GM18861 (cell line): ENCODE results near the gene CAMK1.
A peak's percentile ranks its signal among the peaks of the same experiment; 100 is the strongest.

Source experiments
- ATAC-seq: cut with Tn5 transposase; IDR thresholded peaks from one replicate; pipeline ENCODE4 v1.9.1; 2021; ENCODE audit not compliant: unreplicated experiment

CAMK1 gene

DNA sequence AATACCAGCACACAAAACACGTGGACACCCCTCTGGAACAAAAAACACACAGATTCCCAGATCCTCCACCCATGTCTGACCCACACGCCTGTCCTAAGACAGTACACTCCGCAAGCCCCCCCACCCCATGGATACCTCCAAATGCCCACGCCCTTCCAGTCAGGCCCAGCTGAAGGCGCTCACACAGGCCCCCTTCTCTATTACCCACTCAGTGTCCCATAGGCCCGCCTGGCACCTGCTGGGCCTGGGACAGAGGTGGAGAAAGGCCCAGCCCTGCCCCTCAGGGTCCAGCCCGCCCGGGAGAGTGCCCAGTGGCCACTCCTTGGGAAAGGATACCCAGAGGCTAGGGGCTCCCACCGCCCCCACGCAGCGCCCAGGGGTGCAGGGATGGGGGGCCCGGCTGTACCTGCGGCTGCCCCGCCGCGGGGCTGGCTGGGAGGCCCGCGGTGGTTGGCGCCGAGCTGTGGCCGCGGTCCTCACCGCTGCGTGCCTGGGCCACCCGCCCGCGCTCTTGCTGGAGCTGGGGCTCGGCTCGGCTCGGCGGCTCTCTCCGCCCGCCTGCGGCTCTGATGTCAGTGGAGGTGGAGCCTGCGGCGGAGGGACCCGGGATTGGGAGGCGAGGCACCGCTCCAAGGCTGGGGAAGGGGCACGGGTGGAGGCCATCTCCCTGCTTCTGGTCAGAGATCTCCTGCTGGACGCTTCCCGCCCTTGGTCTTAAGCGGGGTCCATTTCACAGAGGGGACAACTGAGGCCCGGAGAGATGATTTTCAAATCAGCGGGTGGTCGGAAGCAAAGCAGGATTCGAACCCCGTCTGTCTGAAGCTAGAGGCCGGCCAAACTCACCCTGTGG is at the start of gene CAMK1:
Gene CAMK1, minus strand, starts transcription at position 522 of the 850 bp plus-strand sequence. CDS start 2,198 bp downstream, outside the sequence.
- ATAC-seq, result no peak

DNA sequence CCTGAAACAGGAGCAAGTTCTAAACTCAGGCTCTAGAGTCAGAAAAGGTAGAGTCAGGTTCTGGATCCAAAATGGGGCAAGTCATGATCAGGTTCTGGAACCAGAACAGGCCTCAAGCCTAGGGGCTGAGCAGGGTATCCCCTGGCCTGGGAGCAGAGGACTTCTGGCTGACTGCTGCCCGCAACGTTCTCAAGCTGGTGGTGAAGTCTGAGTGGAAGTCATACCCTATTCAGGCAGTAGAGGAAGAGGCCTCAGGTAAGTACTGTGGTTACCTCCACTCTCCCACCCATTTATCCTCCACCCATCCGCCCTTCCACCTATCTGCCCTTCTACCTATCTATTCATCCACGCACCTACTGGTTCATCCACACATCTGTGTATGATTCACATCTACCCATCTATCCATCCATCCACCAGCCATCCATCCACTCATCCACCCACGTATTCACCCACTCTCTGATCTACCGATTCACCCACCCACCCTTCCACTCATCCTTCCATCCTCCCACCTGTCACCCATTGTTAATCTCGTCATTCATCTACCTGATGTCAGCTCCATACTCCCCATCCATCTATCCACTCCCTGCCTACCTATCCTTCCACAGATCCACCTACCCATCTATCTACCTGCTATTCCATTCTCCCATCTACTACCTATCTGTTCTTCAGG is 49.1 kb upstream of the CAMK1 start:
- ATAC-seq, result no peak

DNA sequence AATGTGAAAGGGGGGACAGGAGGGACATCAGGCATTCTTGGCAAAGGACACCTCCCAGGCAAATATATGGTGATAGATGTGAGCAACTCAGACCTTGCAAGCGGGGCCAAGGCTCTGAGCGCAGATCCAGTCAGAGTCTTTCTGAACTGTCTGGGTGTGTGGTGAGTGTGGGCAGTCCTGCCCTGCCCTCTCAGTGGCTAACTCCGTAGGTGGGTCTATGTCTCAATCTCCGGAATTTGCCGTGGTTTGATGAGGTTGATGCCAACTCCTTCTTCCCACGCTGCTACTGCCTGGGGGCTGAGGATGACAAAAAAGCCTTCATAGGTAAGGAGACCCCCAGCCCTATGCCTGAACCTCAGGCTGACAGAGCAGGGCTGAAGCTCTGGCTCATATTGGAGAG is 47.7 kb upstream of the CAMK1 start:
- no peak for ATAC-seq

DNA sequence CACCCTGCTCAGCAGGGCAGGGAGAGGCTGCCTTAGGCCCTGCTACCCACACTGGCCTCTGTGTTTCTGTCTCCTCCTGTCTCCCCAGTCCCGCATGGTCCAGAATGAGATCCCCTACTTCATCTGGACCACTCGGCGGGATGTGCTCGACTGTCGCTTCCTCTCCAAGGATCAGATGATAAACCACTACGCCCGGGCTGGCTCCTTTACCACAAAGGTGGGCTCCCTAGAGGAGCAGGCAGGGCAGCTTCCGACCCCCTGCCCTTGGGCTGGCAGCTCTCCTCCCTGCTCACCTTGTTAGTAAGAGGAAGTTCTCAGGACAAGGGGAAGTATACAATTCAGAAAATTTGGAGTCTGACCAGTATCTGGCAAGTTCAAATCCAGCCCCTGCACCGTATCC is 46.2 kb upstream of the CAMK1 start:
- no peak for ATAC-seq

DNA sequence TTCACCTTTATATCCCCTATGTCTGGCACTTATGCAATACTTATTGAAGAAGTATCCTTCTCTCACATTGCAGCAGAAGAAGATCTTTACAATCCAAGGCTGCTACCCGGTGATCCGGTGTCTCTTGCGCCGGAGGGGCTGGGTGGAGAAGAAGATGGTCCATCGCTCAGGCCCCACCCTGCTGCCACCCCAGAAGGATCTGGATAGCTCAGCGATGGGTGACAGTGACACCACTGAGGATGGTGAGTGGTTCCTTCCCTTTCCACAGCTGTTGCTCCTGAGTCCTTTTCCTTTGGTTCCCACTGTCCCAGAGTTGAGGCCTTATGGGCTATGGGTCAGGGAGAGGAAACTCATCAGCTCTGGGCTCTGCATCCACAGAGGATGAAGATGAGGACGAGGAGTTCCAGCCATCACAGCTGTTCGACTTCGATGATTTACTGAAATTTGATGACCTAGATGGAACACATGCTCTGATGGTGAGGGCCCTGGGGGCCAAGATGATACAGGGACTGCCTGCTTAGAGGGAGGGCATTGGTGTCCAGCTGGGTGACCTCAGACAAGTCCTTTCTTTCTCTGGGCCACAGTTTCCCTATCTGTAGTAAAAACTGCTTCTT is 43.2 kb upstream of the CAMK1 start:
- no peak for ATAC-seq

DNA sequence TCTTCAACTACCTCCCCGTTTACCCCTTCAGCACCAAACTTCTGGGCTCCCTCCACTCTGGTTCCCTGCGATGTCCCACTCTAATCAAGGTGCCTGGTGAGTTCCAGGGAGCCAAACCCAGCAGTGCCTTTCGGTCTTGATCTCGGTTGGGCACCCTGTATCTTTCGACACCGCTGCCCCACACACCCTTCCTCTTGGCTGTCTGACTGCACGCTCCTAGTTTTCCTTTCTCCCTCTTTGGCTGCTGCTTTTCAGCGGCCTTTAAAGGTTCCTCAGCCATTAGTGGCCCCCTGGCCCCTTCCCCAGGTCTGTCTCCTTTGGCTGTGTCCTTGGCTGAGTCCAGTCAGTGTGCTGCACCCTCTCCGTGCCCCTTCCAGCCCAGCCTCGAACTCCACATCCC is 41.1 kb upstream of the CAMK1 start:
- ATAC-seq, result no peak

DNA sequence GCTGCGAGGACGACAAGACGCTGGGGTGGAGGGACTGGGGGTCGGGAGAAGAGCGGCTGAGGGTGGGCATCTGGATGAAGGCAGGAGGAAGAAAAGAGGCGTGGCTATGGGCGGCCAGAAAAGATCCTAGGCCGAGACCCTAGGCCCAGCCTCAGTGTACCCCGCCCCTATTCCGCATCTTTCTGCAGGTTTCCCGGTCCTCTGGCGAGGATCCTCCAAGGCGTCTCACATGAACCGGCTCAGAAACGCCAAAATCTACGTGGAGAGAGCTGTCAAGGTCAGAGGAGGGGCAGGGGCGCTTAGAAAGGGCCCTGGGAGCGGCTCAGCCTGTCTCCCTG is 40.7 kb upstream of the CAMK1 start:
- ATAC-seq, result no peak

DNA sequence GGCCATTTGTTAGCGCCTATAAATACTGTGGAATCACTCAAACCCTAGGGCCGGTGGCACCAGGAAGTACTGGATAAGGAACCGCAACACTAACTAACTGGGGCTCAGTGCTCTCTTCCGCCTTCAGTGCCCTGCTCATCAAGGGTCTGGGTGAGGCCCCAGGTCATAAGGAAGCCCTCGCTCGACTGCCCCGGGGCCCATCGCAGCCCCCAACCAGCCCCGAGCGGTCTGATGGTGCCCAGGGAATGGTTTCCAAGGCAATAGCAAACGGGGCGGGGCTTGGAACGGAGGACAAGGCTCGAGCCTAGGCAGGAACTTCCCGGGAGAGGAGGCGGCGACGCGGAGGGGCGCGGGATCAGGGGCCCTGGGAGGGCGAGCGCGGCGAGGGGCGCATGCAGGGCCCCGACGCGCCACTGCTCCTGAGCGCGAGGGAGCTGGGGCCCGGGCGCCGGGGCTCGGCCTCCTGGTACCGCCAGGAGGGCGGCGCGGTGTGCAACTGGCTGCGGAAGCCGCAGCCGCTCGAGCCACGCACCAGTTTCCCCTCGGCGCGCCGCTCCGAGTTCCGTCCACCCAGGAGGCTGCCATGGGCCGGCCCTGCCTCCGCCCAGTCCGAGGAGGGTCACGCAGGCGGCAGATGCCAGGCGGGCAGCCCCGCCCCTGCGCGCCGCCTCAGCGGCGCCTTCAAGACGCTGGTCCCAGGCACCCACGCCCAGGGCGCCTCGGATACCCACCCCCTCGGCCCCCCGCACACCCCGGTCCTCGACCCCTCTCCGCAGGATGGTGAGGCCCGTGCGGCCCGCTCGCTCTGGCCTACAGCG is 40.1 kb upstream of the CAMK1 start, which contains the start of gene TTLL3:
Gene TTLL3, plus strand, starts transcription at position 648 of the 818 bp plus-strand sequence. CDS start 400 bp downstream, outside the sequence.
- ATAC-seq, result peak; percentile 31

DNA sequence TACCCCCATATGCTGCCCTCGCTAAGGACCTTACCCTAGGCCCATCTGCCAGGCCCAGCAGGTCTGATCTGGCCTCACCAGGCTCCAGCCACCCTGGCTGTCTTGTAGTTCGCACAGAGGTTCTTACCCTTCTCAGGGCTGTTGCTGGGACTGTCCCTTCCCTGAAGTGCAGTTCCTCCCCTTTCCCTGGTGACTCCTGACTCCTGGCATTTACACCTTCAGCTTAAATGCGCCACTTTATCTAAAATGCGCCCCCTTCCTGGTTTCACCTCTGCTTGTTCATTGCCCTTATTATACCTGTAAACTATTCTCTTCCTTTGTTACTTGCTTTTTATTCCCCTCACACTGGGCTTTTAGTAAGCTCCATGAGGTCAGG is 39.5 kb upstream of the CAMK1 start:
- peak; percentile 13 for ATAC-seq

DNA sequence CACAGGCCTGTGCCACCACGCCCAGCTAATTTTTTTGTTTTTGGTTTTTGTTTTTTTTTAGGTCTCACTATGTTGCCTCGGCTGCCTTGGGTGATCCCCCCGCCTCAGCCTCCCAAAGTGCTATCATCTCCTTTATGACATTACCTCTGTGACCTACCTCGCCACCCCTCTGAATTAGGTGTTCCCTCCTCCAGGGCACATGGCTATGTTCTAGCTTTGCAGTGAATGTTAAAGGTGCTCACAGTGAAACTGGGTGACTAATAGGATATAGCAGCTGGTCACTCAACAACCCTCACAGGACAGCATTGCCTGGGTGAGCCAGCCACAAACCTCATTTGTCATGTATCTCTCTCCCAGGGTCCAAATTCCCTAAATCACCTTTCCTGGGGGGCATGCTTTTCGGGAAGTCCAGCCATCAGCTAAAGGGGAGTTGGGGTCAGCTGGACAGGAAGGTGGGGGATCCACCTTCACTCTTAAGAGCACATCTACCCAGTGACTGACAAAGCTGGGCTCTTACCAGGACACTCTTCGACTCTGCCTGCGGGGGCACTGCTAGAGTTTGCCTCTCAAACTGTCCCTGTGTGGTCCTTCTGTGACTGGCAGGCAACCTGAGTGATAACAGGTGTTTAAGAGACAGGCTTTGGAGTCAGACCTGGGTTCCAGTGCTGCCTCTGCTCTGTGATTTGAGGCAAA is 38.7 kb upstream of the CAMK1 start:
- ATAC-seq, result peak; percentile 48

DNA sequence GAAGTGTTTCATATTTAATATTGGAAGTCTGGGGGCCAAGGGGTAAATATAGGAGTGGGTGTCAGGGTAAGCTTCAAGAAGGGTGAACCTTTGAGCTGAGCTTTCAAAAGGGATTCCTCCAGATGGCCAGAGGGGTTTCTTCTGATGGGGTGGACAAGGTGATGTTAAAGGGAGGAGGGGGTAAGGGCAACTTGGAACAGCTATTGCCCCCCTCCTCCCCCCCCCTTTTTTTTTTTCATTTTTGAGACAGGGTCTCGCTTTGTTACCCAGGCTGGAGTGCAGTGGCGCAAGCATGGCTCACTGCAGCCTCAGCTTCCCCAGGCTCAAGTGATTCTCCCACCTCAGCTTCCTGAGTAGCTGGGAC is 38.2 kb upstream of the CAMK1 start:
- ATAC-seq, result no peak

DNA sequence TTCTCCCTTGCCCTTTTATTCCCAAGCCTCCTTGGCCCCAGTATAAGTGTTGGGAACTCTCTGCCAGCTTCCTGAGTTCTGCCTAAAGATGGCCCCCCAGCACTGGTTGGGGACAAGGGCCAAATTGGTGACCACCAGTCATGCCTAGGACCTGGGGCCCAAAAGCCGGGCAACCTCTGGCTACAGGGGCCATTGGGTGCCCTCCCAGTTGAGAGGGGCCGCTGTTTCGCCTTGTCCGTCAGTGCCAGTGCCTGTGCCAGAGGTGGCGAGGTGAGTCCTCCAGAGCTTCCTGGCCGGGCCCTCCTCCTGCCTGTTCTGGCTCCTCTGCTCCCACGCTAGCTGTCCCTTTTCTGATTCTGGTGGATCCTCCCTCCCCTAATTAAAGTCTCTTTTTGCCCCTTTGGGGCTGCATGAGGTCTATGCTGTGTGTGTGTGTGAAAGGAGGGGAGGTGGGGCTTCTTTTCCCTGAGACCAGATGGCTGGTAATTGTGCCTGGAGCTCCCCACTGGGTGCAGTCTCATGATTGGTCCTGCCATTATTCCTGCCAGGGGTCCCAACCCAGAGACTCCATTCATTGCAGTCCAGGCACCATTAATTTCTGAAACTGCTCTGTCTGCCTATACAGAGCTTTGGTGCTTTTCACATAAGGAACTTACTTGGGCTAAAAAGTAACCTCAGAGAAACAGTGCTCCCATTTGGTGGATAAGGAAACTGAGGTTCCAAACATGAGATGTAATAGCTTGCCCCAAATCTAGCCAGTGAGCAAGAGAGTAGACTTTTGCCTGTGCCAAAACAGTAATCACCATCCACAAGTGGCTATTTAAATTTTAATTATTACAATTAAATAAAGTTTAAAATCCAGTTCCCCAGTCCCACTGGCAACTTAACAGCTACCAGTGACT is 37.2 kb upstream of the CAMK1 start:
- no peak for ATAC-seq

DNA sequence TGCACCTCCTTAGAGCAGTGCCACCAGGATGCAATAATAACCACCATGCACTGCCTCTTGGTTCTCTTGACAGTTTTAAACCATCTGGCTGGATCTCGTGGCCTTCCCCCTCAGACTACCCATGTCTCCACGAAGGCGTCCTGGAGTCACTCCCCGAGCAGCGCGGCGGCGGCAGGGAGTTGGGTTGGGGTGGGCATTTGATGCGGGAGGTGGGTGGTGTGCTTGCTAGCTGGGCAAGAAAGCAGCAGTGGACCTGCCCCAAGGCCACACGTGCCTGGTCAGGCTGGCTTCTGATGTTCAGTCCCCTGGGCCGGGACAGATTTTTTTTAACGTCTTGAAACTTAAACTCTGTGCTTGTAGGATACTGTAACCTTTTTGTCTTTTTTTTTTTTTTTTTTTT is 36.4 kb upstream of the CAMK1 start:
- no peak for ATAC-seq

DNA sequence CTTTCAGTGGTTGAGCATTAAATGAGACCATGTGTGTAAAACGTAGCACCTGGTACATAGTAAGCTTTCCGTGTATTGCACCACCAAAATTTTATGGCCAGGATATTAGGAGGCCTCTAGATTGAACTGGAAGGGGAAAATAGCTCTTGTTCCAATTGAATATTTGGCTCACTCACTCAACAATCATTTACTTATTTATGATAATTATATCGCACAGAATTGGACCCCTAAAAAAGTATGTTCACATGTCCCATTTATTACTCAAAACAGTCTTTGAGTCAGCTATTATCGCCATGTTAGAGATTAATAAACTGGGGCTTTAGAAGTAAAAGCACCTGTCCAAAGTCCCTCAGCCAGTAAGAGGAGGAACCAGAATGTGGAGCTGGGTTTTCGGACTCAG is 35.2 kb upstream of the CAMK1 start:
- no peak for ATAC-seq

DNA sequence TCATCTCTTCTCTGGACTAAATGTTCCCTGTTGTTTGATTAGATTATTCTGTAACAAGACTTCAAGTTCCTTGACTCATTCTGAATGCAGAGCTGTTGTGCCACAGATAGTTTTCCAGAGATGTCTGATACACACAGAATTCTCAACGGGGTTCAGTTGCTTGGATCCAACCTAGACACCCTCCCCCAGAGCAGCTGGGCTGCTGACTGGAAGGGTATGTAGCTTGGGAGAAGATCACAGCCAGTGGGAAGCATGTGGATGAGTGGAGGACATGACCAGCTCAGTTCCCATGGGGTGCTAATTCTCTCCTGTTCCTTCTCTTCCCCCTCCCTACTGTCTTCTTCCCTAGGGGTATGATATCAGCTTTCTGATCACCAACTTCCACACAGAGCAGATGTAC is 33.7 kb upstream of the CAMK1 start:
- ATAC-seq, result no peak

DNA sequence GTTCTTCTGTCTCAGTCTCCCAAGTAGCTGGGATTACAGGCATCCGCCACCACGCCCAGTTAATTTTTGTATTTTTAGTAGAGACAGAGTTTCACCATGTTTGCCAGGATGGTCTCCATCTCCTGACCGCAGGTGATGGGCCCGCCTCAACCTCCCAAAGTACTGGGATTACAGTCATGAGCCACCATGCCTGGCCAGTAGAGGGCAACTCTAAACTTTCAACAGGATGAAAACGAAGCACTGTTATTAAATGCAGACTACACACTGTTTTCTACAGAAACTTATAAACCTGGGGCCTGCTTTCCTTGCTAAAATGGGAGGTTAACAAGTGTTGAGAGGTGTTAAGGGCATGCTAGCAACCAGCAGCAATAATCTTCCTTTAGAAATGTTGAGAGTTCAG is 30.8 kb upstream of the CAMK1 start:
- no peak for ATAC-seq

DNA sequence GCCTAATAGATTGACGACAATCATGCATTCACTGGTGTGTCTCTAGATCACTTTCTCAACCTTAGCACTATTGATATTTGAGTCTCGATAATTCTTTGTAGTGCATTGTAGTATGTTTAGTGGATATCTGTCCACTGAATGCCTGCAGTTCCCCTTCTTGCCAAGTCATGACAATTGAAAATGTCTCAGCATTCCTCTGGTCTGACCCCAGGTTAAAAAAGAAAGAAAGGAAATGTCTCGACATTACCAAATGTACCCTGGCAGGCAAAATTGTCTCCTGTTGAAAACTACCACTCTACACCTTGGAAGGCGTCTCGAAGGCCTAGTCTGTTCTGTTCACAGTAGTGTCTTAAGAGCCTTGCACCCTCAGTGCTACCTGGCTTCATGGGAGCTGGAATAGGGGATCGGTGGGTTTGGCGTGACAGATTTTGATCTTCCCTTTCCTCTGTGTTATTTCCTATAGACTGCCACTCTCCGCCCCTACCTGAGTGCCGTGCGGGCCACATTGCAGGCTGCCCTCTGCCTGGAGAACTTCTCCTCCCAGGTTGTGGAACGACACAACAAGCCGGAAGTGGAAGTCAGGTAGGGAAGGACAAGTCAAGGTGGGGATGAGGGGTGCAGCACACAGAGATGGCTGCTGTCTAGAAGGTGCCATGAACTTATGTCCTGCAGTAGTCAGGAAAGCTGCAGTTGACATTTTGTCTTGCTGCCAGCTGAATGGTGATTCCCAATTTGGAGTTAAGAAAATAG is 27.6 kb upstream of the CAMK1 start:
- ATAC-seq, result no peak

DNA sequence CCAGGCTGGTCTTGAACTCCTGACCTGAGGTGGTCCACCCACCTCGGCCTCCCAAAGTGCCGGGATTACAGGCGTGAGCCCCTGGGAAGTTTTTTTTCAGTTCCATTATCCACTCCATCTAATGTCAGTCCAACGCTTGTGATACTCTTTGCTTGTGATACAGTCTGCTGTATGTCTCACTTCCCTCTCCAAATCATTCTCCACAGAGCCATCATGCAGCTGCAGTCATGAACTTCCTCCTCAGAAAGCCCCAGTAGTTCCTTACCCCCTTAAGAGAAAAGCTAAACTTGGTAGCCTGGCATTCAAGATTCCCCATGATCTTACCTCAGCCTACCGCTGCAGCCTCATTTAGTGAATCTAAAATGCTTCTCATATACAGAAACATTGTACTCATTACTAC is 25.5 kb upstream of the CAMK1 start:
- no peak for ATAC-seq

DNA sequence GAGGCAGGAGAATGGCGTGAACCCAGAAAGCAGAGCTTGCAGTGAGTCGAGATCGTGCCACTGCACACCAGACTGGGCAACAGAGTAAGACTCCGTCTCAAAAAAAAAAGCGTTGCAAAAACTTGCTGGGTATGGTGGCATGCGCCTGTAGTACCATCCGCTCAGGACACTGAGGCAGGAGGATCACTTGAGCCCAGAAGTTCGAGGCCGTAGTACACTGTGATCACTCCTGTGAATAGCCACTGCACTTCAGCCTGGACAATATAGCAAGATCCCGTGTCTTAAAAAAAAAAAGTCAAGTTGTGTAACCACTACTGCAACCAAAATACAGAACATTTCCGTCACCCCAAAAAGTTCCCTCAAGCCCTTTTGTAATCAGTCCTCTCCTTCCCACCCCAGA is 24.7 kb upstream of the CAMK1 start:
- no peak for ATAC-seq
